Measurements from ENCODE around the gene TPPP2.

Gene TPPP2

DNA sequence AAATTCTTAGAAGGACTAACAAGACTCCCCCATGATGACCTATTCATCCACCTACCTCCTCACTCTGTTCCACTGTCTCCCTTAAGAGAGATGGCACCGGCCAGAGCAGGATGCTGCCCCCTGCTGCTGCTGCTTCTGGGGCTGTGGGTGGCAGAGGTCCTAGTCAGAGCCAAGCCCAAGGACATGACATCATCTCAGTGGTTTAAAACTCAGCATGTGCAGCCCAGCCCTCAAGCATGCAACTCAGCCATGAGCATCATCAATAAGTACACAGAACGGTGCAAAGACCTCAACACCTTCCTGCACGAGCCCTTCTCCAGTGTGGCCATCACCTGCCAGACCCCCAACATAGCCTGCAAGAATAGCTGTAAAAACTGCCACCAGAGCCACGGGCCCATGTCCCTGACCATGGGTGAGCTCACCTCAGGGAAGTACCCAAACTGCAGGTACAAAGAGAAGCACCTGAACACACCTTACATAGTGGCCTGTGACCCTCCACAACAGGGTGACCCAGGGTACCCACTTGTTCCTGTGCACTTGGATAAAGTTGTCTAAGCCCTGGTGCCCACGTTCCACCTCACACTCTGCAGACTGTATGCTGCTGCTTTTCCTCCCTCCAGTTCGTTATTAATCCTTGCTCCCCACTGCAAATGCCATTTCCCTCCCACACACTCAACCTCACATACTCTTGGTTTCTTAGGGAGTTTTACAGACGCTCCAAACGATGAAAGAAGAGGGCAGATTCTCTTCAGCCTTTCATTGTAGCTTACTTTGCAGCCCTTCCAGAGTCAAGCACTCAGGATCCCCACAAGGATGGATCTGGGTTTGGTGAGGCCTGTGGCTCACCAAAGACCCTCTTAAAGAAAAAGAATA lies 28.0 kb downstream of the TPPP2 start, which contains the start of gene RNASE8:
TSS of gene RNASE8 (plus strand) at position 20 of the 873 bp plus-strand sequence. CDS start at position 91, 71 bp downstream.
- no peak for DNase-seq (ENCODE audit: low read depth)

DNA sequence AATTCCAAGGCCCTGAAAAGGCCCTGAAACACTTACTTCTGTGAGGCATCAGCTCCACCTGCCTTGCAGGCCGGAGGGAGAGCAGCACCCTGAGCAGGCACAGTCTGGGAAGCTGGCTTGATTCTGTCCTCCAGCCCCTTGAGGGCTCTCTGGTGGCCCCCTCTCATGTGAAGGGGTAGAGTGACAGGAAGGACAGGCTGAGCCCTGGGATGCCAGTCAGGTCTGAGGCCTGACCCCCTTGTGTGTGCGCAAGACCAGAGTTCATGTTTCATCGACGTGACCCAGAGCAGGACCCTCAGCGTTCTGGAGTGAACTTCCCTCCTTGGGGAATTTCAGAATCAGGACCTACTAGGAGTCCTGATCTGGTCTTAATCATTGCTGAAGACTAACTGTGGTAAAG lies 28.9 kb downstream of the TPPP2 start:
- DNase-seq (ENCODE audit: low read depth): no peak

DNA sequence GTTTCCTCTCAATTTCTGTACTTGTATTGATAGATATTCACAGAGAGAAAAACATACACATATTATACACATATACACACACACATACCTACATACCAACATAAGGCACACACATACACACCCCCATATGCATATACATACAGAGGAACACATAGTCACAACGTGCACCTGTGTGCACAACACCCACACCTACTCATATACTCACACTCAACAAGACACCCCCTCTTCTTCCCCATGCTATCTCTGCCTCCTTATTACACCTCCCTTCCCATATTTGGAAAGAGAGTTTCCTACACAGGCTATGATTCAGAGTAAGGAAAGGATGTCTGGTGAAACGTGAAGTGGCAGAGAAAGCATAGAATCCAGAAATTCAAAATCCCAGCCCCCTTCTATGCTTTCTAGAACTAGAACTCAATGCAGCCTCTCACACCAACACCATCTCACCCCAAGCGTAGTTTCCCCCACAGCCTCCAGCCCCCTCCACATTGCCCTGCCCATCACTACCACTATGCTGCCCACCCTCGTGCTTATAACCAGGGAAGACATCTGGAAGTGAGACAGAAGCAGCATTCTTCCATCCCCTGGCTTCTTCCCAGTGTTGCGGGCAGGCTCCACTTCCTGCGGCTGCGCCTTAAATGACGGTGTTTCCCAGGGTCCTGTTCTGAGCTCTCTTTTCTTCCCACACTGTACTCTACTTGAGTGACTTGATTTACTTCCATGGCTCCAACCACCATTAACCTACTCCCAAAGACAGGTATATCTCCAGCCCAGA lies 30.0 kb downstream of the TPPP2 start:
- DNase-seq (ENCODE audit: low read depth): no peak

DNA sequence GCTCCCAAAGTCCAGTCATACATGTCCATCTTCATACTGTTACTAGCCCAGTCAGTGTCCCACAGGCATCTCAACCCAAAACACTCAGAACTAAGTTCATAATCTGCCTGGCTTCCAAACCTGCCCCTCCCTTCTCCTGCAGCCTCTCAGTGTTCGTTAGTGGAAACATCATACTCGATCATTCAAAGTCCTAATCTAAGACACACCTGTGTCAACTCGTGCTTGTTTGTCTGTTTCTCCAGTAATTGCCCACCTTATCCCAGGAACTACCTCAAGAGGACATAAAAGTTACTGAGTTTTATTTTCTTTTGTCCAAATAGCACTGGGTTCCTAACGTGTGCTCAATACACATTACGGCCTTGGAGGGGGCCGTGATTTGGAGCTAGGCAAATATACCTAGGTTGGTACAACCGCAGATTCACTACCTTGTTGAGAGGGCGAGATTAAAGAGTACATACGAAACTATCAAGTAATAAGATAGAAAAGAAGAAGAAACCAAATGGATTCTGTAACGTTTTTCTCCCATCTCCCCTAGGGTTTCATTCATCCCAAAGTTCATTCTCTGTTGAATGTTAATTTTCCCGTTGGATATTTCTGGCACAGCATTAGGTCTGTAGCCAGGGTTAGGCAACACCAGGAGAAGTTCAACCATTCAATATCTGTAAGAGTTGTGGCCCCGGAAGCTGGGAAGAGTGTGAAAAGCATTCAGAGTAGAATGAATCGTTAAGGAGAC lies 30.8 kb downstream of the TPPP2 start:
- no peak for DNase-seq (ENCODE audit: low read depth)

DNA sequence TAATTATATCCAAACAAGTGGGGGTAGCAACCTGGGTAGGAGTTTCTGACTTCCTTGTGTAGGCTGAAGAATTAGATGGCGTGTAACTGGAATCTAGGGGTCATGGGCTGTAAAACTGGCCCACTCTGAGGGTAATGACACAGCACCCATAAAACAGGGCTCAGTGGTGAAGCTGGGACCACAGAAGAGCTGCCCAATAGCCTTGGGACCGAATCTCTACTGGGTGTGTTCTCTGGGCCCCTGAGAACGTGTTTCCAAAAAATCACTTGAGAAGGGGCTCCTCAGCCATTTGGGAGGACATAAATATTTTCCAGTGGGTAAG lies 31.3 kb downstream of the TPPP2 start:
- DNase-seq (ENCODE audit: low read depth): no peak

GRCh38 chr14:21063479-21063878 lies 33.5 kb downstream of the TPPP2 start:
- DNase-seq (ENCODE audit: low read depth): no peak

DNA sequence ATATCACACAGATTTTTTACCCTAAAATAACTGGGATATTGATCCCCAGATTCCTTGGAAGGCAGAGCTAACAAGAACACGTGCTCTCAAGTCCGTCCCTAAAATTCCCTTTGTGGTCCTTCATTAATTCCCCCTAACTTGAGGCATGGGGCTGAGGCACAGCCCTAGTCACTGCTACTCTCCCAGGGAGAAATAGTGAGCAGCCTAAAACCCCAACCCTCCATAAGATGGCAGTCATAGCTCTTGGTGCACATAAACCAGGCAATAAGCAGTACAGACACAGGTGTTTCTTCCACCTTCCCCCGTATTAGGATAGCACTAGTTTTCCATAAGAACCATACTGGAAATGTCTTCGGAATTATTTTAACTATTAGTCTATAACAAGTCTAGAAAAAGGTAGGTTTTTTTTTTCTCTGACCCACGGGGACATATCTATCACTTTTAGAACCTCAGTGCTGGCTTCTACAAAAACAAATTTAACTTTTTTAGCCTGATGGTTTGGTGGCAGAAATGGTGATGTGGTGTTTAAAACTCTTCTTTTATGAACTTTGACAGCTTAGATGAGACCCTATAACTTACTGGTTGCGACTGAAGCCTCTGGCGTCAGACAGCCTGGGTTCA lies 37.0 kb downstream of the TPPP2 start:
- no peak for DNase-seq (ENCODE audit: low read depth)

DNA sequence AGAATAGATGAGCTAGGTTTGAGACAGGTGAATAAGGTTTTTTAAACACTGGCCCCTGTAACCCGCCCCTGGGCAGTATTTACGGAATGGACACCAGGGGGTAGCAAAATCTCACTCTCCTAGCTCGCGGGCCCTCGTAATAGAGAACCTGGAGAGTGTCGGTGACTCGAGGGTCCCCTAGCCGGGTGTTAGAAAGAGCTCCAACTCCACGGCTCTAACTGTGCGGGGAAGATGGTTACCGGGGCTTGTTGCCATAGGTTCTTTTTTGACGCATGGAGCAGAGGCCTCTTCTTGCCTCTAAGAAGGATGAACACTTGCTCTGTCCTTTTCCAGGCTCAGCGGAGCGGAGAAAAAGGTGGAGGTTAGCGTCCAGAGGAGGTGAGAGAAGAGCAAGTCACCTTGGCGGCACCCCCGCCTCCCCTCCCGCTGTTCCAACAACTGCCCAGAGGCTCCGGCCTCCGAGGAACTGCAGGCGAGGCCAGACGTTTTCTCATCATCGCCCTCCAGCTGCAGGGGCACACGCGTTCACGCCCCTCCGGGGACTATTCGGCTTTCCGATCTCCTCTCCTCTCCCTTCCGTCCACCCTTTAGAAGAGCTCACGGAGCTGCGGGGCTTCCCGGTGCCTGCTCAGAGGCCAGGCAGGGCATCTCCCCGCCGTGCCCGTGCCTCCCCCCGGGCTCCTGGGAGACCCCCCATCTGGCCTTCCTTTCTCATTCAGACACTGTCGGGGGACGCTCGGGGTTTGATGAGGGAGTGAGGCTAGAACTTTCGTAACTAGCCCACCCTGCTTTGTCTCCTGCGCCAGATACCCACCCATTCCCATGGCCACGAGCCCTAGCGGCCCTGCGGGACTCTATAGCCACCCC lies 38.7 kb downstream of the TPPP2 start:
- DNase-seq (ENCODE audit: low read depth): no peak

DNA sequence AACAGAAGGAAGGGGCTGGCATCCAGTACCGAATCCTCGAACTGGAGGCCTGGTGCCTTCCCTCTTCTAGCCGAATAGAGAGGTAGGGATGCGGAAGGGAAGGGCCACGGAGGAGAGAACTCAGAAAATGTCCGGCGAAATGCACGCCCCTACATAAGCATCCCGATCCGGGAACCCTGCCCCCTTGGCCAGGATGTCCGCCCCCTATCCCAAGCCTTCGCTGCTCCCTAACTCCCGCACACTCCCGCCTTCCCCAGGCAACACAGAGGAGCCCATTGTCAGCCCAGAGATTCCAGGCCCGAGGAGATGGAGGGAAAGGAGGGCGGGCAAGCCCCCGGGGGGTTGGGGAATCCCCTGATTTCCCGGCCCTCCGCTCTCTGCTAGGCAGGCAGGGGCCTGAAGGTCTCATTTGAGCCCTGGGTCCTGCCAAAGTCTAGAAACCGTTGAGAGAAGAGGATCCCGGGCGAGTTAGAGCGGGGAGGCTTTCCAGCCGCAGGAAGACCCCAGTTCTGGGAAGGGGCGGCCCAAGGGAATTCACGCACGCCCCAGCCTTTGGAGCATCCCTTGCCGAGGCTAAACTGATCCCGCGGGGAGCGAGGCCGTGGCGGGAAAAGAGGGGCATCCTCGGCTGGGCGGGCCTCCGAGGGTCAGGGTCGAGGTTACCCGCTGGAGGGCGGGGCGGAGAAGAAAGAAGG lies 39.5 kb downstream of the TPPP2 start:
- no peak for DNase-seq (ENCODE audit: low read depth)

DNA sequence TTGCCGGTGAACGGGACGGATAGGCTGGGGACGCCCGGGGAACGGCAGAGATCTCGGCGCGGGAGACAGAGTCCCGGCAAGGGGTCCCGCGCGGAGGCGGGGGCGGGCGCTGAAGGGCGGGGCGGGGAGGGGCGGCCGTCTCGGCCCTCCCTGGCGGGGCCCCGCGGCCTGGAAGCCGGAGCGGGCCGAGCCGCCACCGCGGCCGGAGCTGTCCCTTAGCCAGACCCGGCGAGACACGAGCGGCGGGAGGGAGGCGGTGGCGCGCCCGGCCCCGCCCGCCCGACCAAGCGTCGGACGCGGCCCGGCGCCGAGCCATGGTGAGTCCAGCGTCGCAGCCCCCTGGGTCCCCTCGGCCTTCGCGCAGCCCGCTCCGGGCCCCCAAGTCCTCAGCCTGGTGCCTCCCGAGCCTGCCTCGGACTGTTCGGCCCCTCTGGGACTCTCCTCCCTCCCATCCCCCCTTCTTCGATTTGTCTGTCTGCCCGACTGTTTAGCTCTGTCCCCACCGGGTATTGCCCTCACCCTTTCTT lies 40.1 kb downstream of the TPPP2 start, which contains the start of gene ARHGEF40:
TSS of gene ARHGEF40 (plus strand) at position 222 of the 527 bp plus-strand sequence. CDS start at position 315, 93 bp downstream.
- DNase-seq (ENCODE audit: low read depth): no peak

- no peak for DNase-seq (ENCODE audit: low read depth)
Measured at GRCh38 chr14:21070610-21071224, 40.7 kb downstream of the TPPP2 start.

GRCh38 chr14:21071225-21072030 lies 41.4 kb downstream of the TPPP2 start:
- DNase-seq (ENCODE audit: low read depth): peak; percentile 55

DNA sequence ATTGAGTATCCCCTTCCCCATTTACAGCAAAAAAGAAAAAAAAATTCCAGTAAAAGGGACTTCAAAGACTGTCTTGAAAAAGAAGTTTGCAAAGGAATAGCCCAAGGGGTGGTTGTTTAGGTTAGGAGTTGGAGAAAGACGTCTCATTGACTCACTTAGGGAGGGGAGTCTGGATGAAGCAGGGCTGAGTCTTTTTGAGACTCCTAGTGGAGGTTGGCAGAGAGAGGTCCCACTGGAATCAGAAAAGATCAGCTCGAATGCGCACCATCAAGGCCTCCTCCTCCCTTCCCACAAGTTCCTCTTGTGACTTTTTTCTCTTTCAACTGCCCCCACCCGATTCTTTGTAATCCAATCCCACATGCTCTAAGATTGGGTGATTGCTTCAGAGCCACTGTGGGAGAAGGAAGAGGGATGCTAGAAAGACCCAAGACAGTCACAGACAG lies 42.0 kb downstream of the TPPP2 start:
- no peak for DNase-seq (ENCODE audit: low read depth)

DNA sequence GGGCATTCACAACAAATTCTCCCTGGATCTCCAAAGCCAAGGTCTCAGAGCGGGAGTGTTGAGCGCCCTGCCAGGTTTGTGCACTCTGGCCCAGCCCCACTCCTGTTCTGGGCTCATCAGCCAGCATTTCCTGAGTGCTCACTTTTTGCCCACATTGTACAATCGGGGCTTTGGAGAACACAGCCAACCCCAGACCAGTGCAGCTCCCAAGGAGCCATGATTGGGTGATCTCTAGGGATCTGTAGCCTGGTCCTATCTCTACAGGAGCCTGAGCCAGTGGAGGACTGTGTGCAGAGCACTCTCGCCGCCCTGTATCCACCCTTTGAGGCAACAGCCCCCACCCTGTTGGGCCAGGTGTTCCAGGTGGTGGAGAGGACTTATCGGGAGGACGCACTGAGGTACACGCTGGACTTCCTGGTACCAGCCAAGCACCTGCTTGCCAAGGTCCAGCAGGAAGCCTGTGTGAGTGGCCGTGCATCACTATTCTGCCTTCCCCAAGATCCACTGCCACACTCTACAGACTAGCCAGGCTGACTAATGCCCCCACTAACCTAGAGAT lies 42.8 kb downstream of the TPPP2 start:
- no peak for DNase-seq (ENCODE audit: low read depth)

GRCh38 chr14:21073921-21074320 lies 43.9 kb downstream of the TPPP2 start:
- no peak for DNase-seq (ENCODE audit: low read depth)

DNA sequence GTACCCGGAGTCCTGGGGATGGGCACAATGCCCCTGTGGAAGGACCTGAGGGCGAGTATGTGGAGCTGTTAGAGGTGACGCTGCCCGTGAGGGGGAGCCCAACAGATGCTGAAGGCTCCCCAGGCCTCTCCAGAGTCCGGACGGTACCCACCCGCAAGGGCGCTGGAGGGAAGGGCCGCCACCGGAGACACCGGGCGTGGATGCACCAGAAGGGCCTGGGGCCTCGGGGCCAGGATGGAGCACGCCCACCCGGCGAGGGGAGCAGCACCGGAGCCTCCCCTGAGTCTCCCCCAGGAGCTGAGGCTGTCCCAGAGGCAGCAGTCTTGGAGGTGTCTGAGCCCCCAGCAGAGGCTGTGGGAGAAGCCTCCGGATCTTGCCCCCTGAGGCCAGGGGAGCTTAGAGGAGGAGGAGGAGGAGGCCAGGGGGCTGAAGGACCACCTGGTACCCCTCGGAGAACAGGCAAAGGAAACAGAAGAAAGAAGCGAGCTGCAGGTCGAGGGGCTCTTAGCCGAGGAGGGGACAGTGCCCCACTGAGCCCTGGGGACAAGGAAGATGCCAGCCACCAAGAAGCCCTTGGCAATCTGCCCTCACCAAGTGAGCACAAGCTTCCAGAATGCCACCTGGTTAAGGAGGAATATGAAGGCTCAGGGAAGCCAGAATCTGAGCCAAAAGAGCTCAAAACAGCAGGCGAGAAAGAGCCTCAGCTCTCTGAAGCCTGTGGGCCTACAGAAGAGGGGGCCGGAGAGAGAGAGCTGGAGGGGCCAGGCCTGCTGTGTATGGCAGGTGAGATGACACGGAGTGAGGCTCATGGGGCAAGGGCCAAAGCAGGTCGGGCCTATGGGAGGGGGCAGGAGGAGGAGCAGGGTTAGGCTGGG lies 44.6 kb downstream of the TPPP2 start:
- no peak for DNase-seq (ENCODE audit: low read depth)

DNA sequence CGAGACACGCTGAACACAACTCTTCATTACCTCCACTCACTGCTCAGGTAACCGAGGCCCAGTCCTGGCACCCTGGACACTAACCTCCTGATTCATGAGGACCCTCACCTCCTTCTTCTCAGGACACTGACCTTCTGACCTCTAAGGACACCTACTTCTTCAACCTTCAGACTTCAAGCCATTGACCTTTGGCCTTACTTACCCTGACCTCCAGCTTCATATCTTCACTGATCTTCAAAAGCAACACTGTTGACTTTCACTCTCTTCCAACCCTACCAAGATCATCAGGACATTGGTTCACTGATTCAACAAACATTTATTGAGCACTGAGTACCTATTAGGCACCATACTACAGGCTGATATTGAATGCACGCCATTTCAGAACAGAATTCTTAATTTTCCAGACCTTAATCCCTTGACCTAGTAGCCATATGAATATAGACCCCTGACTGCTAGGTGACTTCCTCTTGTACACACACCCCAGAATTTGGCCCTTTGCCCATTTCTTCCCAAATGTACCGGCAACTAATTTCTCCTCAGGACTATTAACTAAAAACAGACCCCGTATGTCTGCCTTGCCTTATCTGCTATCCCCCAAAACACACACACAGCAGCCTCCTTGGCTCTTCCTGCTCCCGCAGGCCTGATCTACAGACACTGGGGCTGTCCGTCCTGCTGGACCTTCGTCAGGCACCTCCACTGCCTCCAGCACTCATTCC lies 45.9 kb downstream of the TPPP2 start:
- DNase-seq (ENCODE audit: low read depth): no peak

All from HS-5 (cell line).